Measurements from ENCODE around the gene PXYLP1.

Gene PXYLP1

DNA sequence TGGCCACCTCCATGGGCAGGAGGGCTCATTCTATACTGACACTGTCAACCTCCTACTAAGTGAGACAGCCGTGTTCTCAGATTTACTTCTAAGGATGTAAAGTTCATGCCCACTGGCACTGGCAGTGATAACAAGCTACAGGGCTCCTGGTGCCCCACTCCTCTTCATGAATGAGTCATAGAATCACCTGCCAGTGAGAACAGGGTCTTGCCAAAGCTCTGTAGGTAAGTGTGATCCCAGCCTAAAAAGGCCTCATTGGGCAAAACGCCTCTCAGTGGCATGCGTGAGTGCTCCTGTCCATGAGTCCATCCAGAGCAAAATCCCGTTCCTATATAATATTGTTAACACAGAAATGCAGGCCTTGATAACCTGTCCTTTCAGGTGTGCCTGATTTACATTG is 17.4 kb downstream of the PXYLP1 start:
- no peak for DNase-seq (ENCODE audit: low spot score)

DNA sequence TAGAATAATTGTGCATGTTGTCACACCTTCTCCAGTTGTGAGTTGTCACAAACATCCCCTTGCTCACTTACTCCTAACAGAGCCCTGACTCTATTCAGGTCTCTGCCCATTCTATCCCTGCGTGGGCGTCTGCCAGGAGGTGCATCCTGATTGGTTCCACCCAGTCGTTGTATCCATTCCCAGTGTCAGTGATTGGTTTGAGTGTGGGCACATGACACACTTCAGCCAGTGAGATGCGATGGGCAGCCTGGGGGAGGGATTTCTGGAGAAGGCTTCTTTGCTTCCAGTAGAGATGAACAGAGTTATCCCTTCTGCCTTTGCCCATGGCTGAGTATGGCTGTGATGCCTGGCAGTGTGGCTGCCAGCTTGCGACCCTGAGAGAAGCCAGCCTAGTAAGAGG is 18.7 kb downstream of the PXYLP1 start:
- DNase-seq (ENCODE audit: low spot score), result no peak

DNA sequence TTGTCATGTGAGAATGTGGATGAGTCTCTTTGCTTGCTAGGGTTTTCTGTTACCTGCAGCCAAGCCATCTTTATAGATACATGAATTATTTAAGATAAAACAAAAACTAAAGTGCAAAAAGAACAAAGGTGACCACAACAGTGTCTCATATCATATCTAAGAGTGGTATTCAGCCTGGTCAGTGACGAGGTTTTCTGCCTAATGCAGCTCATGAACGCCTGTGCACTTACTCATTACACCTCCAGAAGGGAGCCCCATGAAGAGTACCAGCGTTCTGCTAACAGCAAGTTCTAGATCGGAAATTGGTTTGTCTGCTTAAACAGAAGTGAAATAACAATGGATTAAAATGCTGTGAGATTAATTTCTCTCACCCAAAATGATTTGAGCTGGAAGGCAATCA is 19.2 kb downstream of the PXYLP1 start:
- no peak for DNase-seq (ENCODE audit: low spot score)

DNA sequence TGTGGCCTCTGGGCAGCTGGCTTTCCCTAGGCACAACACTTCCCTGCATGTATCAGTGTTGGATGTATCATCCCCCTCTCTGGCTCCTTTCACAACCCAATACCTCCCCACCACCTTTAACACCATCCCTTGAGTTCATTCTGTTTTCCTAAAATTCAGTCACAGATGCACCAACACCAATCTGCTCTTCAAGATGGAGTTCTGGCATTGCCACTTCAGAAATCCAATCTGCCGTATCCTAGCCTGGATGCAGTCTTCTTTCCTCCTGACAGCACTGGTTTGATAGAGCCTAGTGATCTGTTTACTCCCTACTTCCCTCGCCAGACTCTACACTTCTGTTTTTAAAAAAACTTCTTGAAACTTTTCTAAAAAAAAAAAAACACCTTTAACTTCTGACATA is 21.7 kb downstream of the PXYLP1 start:
- DNase-seq (ENCODE audit: low spot score), result no peak

DNA sequence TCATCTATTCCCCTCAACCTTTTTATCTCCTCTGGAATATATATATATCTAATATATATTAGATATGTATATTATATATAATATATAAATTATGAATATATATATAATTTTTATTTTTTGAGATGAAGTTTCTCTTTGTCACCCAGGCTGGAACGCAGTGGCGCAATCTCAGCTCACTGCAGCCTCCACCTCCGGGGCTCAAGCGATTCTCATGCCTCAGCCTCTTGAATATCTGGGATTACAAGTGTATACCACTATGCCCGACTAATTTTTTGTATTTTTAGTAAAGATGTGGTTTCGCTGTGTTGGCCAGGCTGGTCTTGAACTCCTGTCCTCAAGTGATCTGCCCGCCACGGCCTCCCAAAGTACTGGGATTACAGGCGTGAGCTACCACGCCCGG is 22.2 kb downstream of the PXYLP1 start:
- no peak for DNase-seq (ENCODE audit: low spot score)

DNA sequence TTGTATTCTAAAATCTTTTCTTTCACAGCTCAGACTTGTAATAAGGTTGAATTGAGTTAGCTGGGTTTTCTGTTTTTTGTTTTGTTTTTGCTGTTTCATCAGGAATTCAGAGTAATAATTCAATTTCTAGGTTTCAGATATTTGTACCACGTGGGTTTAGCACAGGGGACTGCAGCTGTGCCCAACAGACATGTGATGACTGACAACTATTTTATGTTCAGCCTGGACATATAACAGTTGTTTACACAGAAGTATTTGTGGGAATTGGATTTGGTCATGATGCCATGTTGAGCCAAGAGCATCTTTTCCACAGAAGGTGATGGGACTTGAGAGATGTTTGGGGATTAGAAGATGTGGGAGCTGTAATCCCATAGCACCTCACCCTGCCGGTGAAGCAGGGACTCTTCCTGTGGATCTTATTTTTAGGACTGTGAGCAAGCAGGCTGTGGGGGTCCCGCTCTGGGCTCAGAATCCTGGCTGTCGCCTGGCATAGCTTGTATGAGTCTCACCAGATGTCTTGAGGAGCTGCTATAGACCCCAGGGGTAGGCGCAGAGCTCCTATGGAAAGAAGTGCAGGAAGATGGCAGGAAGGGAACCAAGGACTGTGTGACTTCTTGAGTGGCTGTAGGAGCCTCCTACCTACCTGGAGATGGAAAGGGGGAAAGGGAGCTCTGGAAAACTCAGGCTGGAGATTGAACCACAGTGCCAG is 23.7 kb downstream of the PXYLP1 start:
- DNase-seq (ENCODE audit: low spot score), result no peak

DNA sequence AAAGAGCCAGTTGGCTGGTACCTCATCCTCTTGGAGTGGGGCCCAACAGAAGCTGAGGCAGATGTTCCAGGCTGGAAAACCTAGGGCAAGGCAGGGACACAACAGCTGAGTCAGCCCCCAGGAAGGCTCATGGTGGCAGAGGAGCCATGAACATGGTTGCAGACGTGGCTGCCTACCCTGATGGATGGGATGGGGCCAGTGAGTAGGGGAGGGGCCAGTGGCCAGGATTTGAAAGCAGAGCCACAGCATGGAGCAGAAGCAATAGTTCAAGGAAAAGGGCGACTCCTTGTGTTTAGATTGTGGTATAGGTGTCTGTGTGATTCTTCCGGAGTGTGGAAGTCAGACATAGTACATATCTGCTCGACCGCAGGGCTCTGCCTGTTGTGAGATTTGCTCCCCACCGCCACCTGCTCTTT is 24.2 kb downstream of the PXYLP1 start:
- no peak for DNase-seq (ENCODE audit: low spot score)

DNA sequence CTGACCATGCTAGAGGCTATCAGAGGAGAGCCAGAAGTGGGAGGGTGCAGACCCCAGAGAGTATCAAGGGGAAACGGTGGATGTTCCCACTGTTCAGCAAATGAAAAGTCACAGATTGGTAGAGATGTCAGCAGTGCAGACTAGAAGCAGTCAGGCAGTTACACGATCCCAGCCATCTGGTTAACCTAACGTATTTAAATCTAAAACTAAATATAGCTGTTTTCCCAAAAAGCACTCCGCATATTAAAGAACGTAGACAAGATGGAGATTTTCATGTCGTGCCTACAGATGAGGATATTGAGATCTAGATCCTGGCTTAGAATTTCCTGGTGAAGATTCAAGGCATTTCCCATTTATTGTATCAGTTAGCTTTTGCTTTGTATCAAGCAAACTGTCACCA is 25.2 kb downstream of the PXYLP1 start:
- DNase-seq (ENCODE audit: low spot score), result no peak

DNA sequence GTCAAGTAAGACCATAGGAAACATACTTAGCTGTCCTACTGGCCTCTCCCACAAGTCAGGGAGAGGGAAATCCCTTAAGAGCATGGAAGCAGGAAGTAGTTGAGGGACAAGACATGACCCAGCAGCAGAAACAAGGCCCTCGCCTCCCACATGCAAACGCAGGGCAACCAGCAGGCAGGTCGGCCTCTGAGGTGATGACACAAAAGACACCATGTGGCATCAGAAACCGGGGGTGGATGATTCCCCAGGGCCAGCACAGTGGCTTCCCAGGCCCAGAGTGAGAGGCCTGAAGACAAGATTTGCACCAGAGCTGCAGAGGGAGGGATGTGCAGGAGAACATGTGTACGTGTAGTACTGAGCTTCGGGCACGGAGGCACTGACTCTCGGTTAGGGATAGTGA is 26.3 kb downstream of the PXYLP1 start:
- no peak for DNase-seq (ENCODE audit: low spot score)

DNA sequence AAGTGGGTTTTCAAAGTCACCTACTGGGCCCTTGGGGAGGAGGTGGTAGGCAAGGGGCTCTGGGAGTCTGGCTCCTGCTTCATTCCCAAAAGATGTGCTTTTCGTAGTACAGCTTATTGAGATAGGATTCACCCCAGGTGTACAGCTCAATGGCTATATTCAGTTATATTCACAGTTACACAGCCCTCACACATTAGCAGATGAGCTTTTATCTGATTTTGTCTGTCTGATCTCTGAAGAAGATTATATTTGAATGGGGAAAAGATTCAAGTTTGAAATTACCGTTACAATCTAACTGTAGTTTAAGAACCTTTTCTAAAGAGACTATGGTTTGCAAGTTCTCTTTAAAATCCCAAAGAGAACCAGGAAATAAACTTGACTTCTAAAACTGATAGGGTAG is 27.3 kb downstream of the PXYLP1 start:
- DNase-seq (ENCODE audit: low spot score), result no peak

DNA sequence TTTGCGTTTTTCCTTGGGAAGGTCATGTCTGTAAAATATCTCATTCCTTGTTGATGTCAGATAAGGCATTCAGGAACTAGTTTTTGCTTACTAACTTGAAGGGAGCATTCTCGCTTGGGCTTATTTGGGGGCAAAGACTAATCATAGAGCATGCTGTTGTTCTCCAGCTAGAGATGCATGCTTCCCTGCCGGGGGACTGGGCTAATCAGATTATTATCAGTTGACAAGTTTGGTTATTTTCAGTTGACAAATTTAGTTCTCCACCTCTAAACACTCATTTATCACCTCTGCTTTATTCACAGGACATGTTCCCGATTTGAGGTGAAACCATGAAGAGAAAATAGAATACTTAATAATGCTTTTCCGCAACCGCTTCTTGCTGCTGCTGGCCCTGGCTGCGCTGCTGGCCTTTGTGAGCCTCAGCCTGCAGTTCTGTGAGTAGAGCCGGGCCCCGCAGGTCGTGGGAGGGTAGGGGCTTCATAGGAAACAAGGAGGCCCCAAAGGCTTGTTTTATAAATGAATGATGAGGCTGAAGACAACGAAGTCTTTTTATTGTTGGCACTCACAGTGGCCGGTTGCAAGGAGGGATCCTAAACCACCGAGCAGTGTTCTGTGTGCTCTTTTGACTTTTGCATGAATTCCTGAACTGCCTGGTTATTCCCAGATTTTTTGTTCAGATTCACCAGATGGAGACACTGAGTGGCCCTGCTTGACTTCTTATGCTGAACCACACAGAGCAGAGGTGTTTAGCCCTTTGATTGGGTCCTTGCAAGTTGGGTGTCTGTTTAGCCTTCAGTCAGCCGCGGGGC is 28.4 kb downstream of the PXYLP1 start:
- no peak for DNase-seq (ENCODE audit: low spot score)

DNA sequence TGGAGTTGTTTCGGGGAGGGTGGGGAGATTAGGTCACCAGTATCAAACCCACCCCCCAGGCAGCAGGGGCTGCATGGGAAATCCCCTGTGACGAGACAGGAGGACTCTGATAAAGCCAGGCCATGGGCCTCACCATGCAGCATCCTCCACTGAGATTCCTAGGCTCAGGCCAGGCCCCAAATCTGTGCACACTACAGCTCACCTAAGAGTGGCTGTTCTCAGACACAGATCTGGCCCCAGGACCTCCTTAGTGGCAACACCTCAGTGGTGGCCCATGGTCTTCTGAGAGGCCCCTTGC is 29.0 kb downstream of the PXYLP1 start:
- no peak for DNase-seq (ENCODE audit: low spot score)

DNA sequence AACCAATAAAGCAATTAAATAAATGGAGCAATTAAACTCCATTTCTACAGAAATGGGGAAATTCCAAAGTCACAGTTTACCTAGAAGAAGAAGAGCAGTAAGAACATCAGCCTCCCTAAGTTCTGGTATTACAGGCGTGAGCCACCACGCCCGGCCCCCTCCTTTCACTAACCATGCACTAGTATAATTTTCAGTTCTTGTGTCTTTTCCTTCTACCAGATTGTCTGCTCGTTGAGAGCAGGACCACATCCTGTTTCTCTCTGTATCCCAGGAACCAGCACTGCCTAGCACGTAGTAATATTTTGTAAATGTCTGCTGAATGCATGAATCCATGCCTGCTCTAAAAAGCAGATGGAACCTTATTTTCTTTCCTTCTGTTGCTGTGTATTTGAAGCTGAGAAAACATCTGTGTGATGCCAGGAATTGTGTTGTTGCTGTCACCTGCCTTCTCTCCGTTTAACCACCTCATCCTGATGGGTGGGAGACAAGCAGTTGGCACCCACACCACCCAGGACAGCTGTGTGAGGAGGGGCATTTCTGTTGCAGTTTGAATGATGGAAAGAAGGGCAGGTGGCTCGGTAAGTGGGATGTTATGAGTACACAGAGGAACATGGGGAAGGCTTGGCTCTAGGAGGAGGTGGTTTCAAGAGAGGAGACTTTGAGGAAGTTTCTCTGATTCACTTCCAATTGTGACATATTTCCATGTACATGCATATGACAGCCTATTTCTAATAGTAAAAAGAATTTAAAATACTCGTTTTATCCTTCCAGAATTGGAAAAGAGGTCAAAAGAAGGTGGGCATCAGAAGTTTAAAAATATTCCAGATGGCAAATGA is 30.1 kb downstream of the PXYLP1 start:
- DNase-seq (ENCODE audit: low spot score), result no peak

DNA sequence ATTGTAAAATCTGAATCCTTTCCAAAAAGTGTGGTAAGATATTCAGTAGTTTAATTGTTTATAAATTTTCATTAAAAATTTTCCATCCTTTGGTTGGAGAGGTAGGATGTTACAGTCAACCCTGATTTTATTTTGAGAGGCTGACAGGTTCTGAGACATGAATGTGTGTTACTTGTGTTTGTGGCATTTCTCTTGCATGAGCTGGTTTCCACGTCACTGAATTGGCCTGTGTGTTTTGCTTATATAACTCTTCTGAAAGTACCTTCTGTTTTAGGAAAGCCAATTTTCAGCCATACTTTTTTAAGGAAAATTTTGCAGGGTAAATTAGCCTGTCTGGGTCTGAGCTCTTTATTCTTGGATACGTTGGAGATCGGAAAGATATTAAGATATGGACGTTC is 30.7 kb downstream of the PXYLP1 start:
- DNase-seq (ENCODE audit: low spot score), result no peak

DNA sequence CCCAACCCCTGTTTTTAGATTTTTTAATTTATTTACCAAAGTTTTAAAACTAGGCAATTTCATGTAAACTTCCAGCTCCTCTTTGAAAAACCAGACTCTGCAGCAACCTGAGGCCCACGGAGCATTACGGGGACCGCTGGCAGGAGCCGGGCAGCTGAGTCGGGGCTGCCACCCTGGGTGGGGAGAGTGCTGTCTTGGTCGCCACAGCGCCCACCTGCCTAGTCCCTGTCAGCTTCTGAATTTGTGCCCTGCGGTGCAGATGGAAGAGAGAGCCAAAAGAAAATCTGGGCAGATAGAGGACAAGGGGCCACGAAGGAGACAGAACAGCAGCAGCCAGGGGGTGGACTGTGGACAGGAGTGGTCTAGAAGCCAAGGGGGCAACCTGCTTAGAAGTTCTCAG is 34.6 kb downstream of the PXYLP1 start:
- DNase-seq (ENCODE audit: low spot score), result no peak

DNA sequence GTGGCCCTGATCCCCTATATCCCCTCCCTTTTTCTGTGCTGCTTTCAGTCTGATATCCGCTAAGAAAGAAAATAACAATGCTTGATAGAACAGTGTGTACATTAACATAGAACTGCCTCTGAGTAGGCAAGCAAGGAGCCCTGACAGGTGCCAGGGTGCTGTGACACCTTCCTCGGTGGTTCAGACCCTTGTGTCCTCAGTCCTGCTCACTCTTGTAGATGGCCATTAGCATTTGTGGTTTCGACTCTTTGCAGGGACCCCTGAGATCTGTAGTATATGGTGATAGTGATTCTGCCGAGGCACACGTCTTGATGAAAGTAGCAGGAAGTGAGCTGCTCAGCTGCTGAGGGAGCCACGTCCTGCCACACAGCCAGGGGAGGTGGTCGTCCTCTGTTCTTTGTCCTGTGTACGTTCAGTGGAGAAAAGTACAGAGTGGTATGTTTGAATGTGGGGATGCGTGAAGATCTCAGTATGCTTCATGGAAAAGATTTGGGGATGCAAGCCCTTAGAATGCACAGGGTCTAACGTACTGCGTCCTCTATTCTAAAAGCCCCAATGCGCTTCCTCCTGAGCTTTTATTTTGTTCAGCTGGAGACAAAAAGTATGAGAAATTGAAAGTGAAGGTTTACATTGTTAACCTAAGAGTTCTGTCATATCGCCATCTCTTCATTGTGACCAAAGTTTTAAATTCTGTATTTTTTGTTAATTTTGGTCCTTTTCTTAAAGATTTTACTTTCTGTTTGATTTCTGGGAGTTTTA is 35.4 kb downstream of the PXYLP1 start:
- DNase-seq (ENCODE audit: low spot score), result no peak

DNA sequence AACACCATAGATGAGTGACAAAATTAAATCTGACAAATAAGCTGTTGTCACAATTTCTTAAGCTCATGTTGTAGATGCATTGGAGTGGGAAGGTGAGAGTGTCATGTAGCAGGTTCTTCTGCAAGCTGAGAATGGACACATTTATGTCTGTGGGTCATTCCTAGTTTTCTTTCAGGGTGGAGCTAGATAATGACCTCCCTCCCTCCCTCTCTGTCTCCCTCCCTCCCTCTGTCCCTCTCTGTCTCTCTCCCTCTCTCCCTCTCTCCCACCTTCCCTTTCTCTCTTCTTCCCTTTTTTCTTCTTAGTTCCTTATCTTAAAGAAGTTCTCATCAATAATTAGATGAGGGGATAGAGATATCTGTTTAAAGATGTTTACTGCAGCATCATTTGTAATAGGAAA is 36.0 kb downstream of the PXYLP1 start:
- no peak for DNase-seq (ENCODE audit: low spot score)

DNA sequence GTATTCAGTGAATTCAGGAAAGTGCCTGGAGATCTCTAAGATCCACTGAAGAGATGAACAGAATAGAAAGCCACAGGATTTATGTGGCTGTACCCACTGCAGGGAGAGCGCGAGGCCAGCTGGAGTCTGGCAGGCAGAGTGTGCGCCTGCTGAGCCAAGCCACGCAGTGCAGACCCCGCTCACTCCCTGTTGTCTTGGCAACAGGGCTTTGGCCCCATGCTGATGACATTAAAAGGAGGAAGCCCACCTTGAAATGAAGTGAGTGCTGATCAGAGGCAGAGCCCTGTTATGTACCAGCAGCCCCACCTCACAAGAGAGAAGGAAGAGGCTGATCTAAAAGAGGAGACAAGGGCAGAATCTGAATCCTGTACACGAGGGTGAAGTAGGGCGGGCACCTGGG is 36.7 kb downstream of the PXYLP1 start:
- DNase-seq (ENCODE audit: low spot score), result peak; percentile 78

DNA sequence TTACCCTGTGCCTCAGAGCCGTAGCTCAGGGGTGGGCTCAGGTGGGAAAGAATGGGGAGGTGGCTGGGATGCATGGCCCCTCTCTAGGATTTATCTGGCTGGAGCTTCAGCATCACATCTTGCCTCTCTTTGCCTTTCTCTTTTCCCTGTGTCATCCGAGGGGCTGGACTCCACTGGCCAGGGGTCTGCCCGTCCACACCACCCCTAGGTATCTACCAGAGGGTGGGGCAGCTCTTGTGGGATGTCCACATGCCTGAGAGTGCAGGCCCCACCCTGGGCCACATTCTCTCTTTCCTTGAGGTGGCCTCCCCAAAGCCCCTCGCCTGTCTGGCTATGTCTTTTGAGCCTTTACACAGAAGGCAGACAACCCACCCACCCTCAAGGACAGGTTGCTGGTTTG is 37.2 kb downstream of the PXYLP1 start:
- no peak for DNase-seq (ENCODE audit: low spot score)

DNA sequence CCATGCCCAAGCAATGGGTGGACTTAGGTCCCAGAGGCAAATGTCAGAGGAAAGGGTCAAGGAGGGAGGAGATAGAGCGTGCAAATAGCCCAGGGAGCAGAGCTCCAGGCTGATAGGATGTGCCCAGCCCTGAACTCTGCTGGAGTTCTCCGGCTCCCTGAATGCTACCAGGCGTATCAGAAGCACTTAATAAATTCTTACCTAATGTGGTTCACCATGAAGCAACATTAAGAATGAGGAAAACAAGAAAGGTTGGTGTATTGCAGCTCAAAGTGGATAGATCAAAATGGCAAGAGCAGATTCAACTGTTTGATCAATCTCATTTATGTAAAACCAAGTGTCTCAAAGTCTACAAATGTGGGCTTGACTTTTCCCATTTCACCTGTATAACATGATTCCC is 38.3 kb downstream of the PXYLP1 start:
- DNase-seq (ENCODE audit: low spot score), result no peak

DNA sequence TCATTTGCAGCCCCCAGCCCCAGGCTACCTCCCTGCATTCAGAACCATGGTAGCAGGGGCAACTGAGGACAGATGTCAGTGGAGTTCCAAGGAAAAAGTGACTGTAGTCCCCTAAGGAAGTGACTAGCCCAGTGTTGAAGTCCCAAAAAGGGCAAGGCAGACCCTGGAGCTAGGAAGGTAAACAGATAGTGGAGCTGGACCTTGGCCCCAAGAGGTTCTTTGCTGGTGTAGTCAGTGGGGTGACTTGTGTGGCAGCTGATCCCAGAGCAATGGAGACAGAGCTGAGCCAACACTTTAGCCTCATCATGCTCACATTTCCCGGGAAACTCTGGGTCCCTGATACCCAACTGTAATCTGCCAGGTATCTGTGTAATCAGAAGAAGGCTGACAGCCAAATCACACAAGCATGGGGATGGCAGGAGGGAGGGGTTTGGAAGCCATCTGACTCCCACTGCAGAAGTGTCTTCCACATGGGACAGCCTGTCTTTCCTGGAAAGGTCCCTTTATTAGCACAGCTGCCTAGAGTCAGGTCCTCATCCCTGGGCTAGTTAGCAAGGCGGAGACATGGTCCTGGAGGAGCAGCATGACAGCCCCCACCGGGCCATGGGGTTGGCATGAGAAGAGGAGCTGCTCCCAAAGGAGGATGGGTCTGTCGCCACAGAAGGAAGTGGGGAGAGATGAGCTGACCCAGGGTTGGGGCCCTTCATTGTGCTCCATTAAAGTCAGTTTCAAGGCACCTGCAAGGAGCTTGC is 39.8 kb downstream of the PXYLP1 start:
- DNase-seq (ENCODE audit: low spot score), result no peak
